Endothelial cell of umbilical vein (primary cell): ENCODE measurements around the gene DCUN1D1. TPM values are rescaled to one million over a fixed set of nuclear protein-coding genes. Genes with fewer than 3 reads are reported as not detected.

ENCODE experiments used
- BruUV-seq: library from RNA; stranded (reverse); fragments of 400-500 nt; replicated peaks from 2 replicates; lab custom pipeline; 2021; lab: Mats Ljungman, UMichigan
- CTCF ChIA-PET: fragments of 300-600, 350-600 bp; sonication (Branson Sonifier 250); formaldehyde crosslinking; loops from one replicate; lab custom pipeline; 2021; ENCODE audit warnings: antibody characterized with exemption, inconsistent platforms; lab: Charles Lee
- POLR2A ChIA-PET: fragments of 300-600, 350-600 bp; sonication (Branson Sonifier 250); formaldehyde crosslinking; loops from one replicate; lab custom pipeline; 2021; ENCODE audit warnings: antibody characterized with exemption, inconsistent platforms; lab: Charles Lee
- DNase-seq: peaks from one replicate; pipeline ENCODE4 v3.0.0-alpha.2; 2011; ENCODE audit warnings: low read depth, low spot score
- FAIRE-seq: peaks from 2 replicates; lab custom pipeline; 2011; peaks lifted over from hg19 to GRCh38; lab: Jason Lieb, UNC
- H2AFZ ChIP-seq: 2 replicates; pipeline ENCODE4 v1.6.0; 2012; ENCODE audit warnings: low read depth, low read length, control low read depth, inconsistent platforms
- H3K27ac ChIP-seq: 2 replicates; pipeline ENCODE4 v1.5.1; 2011; ENCODE audit warnings: low read depth, mild to moderate bottlenecking, control low read depth, low read length, moderate library complexity; ENCODE audit not compliant: insufficient read depth
- H3K27me3 ChIP-seq, 2 experiments: 2 replicates each; pipeline versions ENCODE4 v1.6.0 to v1.6.1; 2011; ENCODE audit warnings: low read length in 2 of 2, mixed read lengths in 1 of 2; ENCODE audit not compliant: control insufficient read depth in 2 of 2, insufficient read depth in 2 of 2
- H3K36me3 ChIP-seq, 2 experiments: 2 replicates in 1 of 2; 3 replicates in 1 of 2; pipeline ENCODE4 v1.5.1; 2011; ENCODE audit warnings: low read length in 2 of 2, mild to moderate bottlenecking in 1 of 2, moderate library complexity in 1 of 2; ENCODE audit not compliant: control insufficient read depth in 2 of 2, insufficient read depth in 2 of 2; ENCODE audit errors: extremely low read depth in 1 of 2
- H3K4me1 ChIP-seq: 3 replicates; pipeline ENCODE4 v1.5.1; 2011; ENCODE audit warnings: mild to moderate bottlenecking, low read length; ENCODE audit not compliant: control insufficient read depth, insufficient read depth; ENCODE audit errors: extremely low read depth
- H3K4me2 ChIP-seq: 2 replicates; pipeline ENCODE4 v1.6.1; 2011; ENCODE audit warnings: low read length, control low read depth, mixed read lengths; ENCODE audit not compliant: insufficient read depth
- H3K4me3 ChIP-seq, 3 experiments: fragments of 200-600 bp in 1 of 3; sonication (generic), shearing (Covaris generic) in 1 of 3; replicated peaks in 1 of 3; 2 replicates each; pipeline ENCODE4 v1.5.1; 2011 to 2016; ENCODE audit warnings: control low read depth in 3 of 3, low read length in 3 of 3, mild to moderate bottlenecking in 2 of 3, inconsistent platforms in 1 of 3, low read depth in 1 of 3, moderate library complexity in 1 of 3; ENCODE audit not compliant: insufficient read depth in 1 of 3
- H3K79me2 ChIP-seq: 2 replicates; pipeline ENCODE4 v1.6.0; 2012; ENCODE audit warnings: low read length, inconsistent platforms; ENCODE audit not compliant: control insufficient read depth, insufficient read depth
- H3K9ac ChIP-seq: replicated peaks from 2 replicates; pipeline ENCODE3; 2011; ENCODE audit warnings: low read length, control low read depth; ENCODE audit not compliant: insufficient read depth; ENCODE audit errors: extremely low read depth
- H3K9me1 ChIP-seq: replicated peaks from 3 replicates; pipeline ENCODE4 v1.6.0; 2011; ENCODE audit warnings: mild to moderate bottlenecking, low read length; ENCODE audit not compliant: control insufficient read depth, insufficient read depth; ENCODE audit errors: extremely low read depth
- H3K9me3 ChIP-seq: replicated peaks from 2 replicates; pipeline ENCODE4 v1.5.1; 2012; ENCODE audit warnings: low read length, inconsistent platforms; ENCODE audit not compliant: control insufficient read depth, insufficient read depth
- H4K20me1 ChIP-seq: replicated peaks from 2 replicates; pipeline ENCODE3; 2011; ENCODE audit warnings: mild to moderate bottlenecking, low read length; ENCODE audit not compliant: control insufficient read depth, insufficient read depth; ENCODE audit errors: extremely low read depth
- EZH2 ChIP-seq: IDR thresholded peaks from 2 replicates; pipeline ENCODE4 v1.6.1; 2012; ENCODE audit warnings: borderline replicate concordance, low read depth, mild to moderate bottlenecking, moderate library complexity, low read length, inconsistent platforms; ENCODE audit not compliant: severe bottlenecking
- FOS ChIP-seq: IDR thresholded peaks from 2 replicates; pipeline ENCODE4 v1.6.1; 2011; ENCODE audit warnings: mild to moderate bottlenecking, low read length, moderate library complexity, borderline replicate concordance; ENCODE audit not compliant: insufficient read depth
- GATA2 ChIP-seq: IDR thresholded peaks from 2 replicates; pipeline ENCODE4 v1.7.0; 2011; ENCODE audit warnings: low read depth, mild to moderate bottlenecking, moderate library complexity, mixed read lengths, low read length; ENCODE audit not compliant: insufficient read length, insufficient read depth
- JUN ChIP-seq: IDR thresholded peaks from 2 replicates; pipeline ENCODE4 v1.6.1; 2011; ENCODE audit warnings: borderline replicate concordance, low read depth; ENCODE audit not compliant: insufficient read length, insufficient read depth
- MYC ChIP-seq: IDR thresholded peaks from one replicate; pipeline ENCODE4 v1.6.1; 2011; ENCODE audit warnings: mild to moderate bottlenecking, low read depth, low read length
- POLR2A ChIP-seq: IDR thresholded peaks from 2 replicates; pipeline ENCODE4 v1.6.1; 2012; ENCODE audit warnings: low read depth, mild to moderate bottlenecking, control low read depth, low read length
- POLR2AphosphoS5 ChIP-seq: IDR thresholded peaks from 2 replicates; pipeline ENCODE4 v1.6.1; 2012; ENCODE audit warnings: low read depth, mild to moderate bottlenecking, control low read depth, low read length, moderate library complexity; ENCODE audit not compliant: insufficient read depth
- dilution Hi-C: fragments of 300-500 bp; cut with MboI; formaldehyde crosslinking; loops from one replicate; pipeline ENCODE4 v1.15.0; 2019; ENCODE audit warnings: low sequenced_read_pairs; ENCODE audit not compliant: extremely low pct_ligation_motif_present
- intact Hi-C: fragments of 100-400 bp; cut with micrococcal nuclease; formaldehyde crosslinking; loops from one replicate; pipeline ENCODE4 v1.10.0; 2022
- polyA plus RNA-seq, 4 experiments: library from polyadenylated mRNA; depleted of rRNA in 3 of 4; stranded (reverse) in 3 of 4; unstranded in 1 of 4; fragments of >200 nt; gene quantifications; 2 replicates each; pipeline versions ENCODE4 v1.2.1 to v1.2.3, GENCODE V29; 2011 to 2012; ENCODE audit warnings: missing spikeins in 1 of 4
- total RNA-seq: library from RNA; stranded (reverse); gene quantifications from 2 replicates; pipeline ENCODE4 v1.2.3, GENCODE V29; 2021
- TF ChIP-seq, protein P1 (sequence below), 2 donors: IDR thresholded peaks; 1 replicate in 1 of 2; 2 replicates in 1 of 2; pipeline ENCODE4 v1.5.1; 2011; ENCODE audit warnings: low read length in 2 of 2, mild to moderate bottlenecking in 2 of 2, moderate library complexity in 2 of 2, control low read depth in 1 of 2, inconsistent platforms in 1 of 2, low read depth in 1 of 2; ENCODE audit not compliant: insufficient read depth in 1 of 2; ENCODE audit errors: extremely low read depth in 1 of 2
- TF ChIP-seq, protein P2 (sequence below): IDR thresholded peaks from 2 replicates; pipeline ENCODE4 v1.6.1; 2011; ENCODE audit not compliant: insufficient read depth, insufficient read length

DCUN1D1 gene
- total and polyA plus RNA-seq, 2 donors (not counting 3 experiments of a cell fraction or from before 2014, with no cell fraction given) = 4.9 to 41.3 TPM

DNA sequence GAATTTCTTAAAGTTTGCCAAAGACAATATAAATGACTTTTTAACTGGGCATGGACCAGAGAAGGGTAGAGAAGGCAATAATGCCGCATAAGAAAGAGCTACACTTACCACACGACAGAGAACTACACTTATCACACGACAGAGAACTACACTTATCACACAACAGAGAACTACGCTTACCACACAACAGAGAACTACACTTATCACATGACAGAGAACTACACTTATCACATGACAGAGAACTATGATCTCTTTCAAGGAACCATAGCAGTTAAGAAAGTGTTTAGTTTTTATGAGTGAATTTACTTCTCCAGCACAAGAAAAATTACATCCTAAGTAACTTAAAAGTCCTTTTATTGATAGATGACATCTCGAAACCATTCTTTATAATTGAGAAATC lies 32.0 kb downstream of the DCUN1D1 start:
- BruUV-seq = no TSS peak
- intact Hi-C loops = no loop called here
- H3K4me2 ChIP-seq = no peak overlapping the region
- ChIA-PET POLR2A (no interaction called here), CTCF (no interaction called here)
- H3K9me3 ChIP-seq = no peaks in the 10 kb centered on the region
- dilution Hi-C loops = no loop called here
- H3K4me3 ChIP-seq = no peak overlapping the region
- H3K9me1 ChIP-seq = no peaks in the 10 kb centered on the region
- no peak for DNase-seq
- no peak for TF ChIP-seq GATA2
- TF ChIP-seq MYC = no peak
- TF ChIP-seq POLR2A = no peak
- no peak for TF ChIP-seq EZH2
- no peak for TF ChIP-seq FOS
- no peak for TF ChIP-seq POLR2AphosphoS5
- TF ChIP-seq, protein P1, sequence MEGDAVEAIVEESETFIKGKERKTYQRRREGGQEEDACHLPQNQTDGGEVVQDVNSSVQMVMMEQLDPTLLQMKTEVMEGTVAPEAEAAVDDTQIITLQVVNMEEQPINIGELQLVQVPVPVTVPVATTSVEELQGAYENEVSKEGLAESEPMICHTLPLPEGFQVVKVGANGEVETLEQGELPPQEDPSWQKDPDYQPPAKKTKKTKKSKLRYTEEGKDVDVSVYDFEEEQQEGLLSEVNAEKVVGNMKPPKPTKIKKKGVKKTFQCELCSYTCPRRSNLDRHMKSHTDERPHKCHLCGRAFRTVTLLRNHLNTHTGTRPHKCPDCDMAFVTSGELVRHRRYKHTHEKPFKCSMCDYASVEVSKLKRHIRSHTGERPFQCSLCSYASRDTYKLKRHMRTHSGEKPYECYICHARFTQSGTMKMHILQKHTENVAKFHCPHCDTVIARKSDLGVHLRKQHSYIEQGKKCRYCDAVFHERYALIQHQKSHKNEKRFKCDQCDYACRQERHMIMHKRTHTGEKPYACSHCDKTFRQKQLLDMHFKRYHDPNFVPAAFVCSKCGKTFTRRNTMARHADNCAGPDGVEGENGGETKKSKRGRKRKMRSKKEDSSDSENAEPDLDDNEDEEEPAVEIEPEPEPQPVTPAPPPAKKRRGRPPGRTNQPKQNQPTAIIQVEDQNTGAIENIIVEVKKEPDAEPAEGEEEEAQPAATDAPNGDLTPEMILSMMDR (IDR thresholded peaks at IDR 0.05; ENCODE audit: extremely low read depth in 1 of 2, insufficient read depth in 1 of 2, low read depth in 1 of 2, low read length in 2 of 2) = no peak
- TF ChIP-seq, protein P2, sequence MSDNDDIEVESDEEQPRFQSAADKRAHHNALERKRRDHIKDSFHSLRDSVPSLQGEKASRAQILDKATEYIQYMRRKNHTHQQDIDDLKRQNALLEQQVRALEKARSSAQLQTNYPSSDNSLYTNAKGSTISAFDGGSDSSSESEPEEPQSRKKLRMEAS = no peak
- no peak for TF ChIP-seq JUN
- no peaks in the 10 kb centered on the region for H4K20me1 ChIP-seq
- H3K27me3 ChIP-seq = no peaks in the 10 kb centered on the region
- no peak for FAIRE-seq
- peaks cover 6 to 10% of the 10 kb centered on the region in 2 experiments for H3K36me3 ChIP-seq
- H3K79me2 ChIP-seq = no peaks in the 10 kb centered on the region
- no peak overlapping the region for H2AFZ ChIP-seq
- H3K27ac ChIP-seq = no peak overlapping the region
- no peaks in the 10 kb centered on the region for H3K4me1 ChIP-seq
- no peak overlapping the region for H3K9ac ChIP-seq
